ENCODE measurements around the gene MCHR1.
"Not testable (repeated sequence)": the region's sequence is repeated elsewhere in the genome, so short reads cannot be mapped to it uniquely, and the experiment has no call there.

MCHR1 gene

GRCh38 chr22:40690370-40690769 is 11.1 kb downstream of the MCHR1 start:
- no peak for DNase-seq (ENCODE audit: low read depth in 2 of 2)

- DNase-seq (ENCODE audit: low read depth in 2 of 2), result no peak
These were observed 12.2 kb downstream of the MCHR1 start for GRCh38 chr22:40691532-40691931.

- no peak for DNase-seq (ENCODE audit: low read depth in 2 of 2)
These were observed 15.1 kb downstream of the MCHR1 start for GRCh38 chr22:40694411-40694810.

GRCh38 chr22:40701274-40701673 is 22.0 kb downstream of the MCHR1 start:
- no peak for DNase-seq (ENCODE audit: low read depth in 2 of 2)

- DNase-seq (ENCODE audit: low read depth in 2 of 2), result no peak
These were observed 23.9 kb downstream of the MCHR1 start for GRCh38 chr22:40703174-40703573.

GRCh38 chr22:40703736-40704135 is 24.5 kb downstream of the MCHR1 start:
- DNase-seq (ENCODE audit: low read depth in 2 of 2), result no peak

GRCh38 chr22:40705918-40706682 is 26.8 kb downstream of the MCHR1 start:
- no peak for DNase-seq (ENCODE audit: low read depth in 2 of 2)

- DNase-seq (ENCODE audit: low read depth in 2 of 2), result no peak
These were observed 27.9 kb downstream of the MCHR1 start for GRCh38 chr22:40707154-40707553.

- no peak for DNase-seq (ENCODE audit: low read depth in 2 of 2)
These were observed 28.9 kb downstream of the MCHR1 start for GRCh38 chr22:40708177-40708576.

- DNase-seq (ENCODE audit: low read depth in 2 of 2), result no peak
These were observed 30.6 kb downstream of the MCHR1 start for GRCh38 chr22:40709752-40710413.

GRCh38 chr22:40712311-40712710 is 33.0 kb downstream of the MCHR1 start:
- no peak for DNase-seq (ENCODE audit: low read depth in 2 of 2)

- DNase-seq (ENCODE audit: low read depth in 2 of 2), result no peak
These were observed 35.4 kb downstream of the MCHR1 start for GRCh38 chr22:40714499-40715337.

GRCh38 chr22:40716116-40716515 is 36.8 kb downstream of the MCHR1 start:
- no peak for DNase-seq (ENCODE audit: low read depth in 2 of 2)

- DNase-seq (ENCODE audit: low read depth in 2 of 2), result not testable (repeated sequence)
These were observed 38.4 kb downstream of the MCHR1 start for GRCh38 chr22:40717657-40718056.

GRCh38 chr22:40718250-40719204 is 39.2 kb downstream of the MCHR1 start:
- DNase-seq (ENCODE audit: low read depth in 2 of 2), result no peak

GRCh38 chr22:40719599-40719998 is 40.3 kb downstream of the MCHR1 start:
- DNase-seq (ENCODE audit: low read depth in 2 of 2), result no peak

- not testable (repeated sequence) for DNase-seq (ENCODE audit: low read depth in 2 of 2)
These were observed 40.9 kb downstream of the MCHR1 start for GRCh38 chr22:40720156-40720537.

- DNase-seq (ENCODE audit: low read depth in 2 of 2), result no peak
These were observed 41.4 kb downstream of the MCHR1 start for GRCh38 chr22:40720538-40721256.

GRCh38 chr22:40721266-40721665 is 42.0 kb downstream of the MCHR1 start:
- DNase-seq (ENCODE audit: low read depth in 2 of 2), result no peak

GRCh38 chr22:40723396-40723933 is 44.2 kb downstream of the MCHR1 start:
- DNase-seq (ENCODE audit: low read depth in 2 of 2), result no peak
